GM18873 (cell line): ENCODE measurements around the gene DNAJB9.

Source experiments
- ATAC-seq: cut with Tn5 transposase; IDR thresholded peaks from one replicate; pipeline ENCODE4 v1.9.1; 2021; ENCODE audit warnings: mild to moderate bottlenecking, moderate library complexity, moderate number of reproducible peaks; ENCODE audit not compliant: unreplicated experiment, low FRiP score

Gene DNAJB9

DNA sequence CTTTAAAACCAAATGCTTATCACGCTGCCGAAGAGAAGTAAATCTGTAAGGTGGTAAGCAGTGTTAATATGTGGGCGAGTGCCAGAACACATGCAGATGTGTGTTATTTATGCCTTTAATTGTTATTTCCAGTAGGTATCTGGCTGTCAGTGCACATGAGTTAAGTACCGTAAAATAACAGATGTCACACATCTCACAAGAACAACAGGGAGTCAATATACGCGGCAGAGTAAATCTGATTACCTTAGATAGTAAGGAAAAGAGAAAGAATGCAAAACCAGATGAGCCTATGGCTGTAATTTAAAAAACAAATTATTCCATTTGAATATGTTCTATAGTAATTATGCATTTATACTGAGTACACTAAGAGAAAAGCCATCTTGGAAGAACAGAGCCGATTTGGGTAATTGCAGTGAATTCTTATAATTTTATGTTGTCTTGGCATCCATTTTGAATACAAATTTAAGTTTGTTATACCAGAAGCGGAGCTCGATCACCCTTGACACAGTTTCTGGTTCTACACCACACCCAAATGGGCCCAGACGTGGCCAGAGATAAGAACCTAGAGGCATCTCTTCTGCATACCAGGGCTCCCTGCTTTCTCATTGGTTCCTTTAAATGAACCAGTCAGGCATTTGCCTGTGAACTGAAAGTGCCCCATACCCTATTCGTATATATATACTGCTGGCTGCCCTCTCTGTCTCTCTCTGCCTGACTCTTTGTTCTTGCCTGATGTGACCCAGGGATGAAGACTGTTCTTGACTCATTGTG, 34.8 kb downstream of the DNAJB9 start:
- no peak for ATAC-seq

DNA sequence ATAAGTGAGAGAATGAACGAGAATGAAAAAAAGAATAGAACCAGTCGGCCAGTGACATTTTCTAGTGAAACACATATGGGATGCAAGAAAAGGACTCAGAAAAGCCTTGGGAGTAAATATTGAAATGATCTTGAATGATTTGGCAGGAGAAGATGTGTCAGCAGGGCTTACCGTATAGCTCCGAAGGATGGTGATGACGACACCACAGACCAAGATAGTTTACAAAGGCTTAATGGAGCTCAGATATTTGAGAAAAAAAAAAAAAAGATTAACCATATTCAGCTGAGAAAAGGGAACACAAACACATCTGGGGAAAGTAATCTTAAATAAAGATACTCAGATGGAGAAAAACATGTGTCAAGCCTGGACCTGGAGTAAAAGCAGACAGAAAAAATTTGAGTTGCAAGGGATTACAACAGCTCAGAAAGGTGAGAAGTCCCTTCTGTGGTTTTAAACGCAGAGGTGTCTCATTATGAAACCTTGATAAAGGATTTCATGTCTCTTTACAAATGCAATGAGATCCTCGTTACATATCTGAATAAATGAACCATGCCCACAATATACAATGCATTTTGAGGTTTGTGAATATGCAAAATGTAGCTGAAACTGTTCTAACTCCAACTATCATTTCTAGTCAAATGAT, 36.0 kb downstream of the DNAJB9 start:
- ATAC-seq = no peak

DNA sequence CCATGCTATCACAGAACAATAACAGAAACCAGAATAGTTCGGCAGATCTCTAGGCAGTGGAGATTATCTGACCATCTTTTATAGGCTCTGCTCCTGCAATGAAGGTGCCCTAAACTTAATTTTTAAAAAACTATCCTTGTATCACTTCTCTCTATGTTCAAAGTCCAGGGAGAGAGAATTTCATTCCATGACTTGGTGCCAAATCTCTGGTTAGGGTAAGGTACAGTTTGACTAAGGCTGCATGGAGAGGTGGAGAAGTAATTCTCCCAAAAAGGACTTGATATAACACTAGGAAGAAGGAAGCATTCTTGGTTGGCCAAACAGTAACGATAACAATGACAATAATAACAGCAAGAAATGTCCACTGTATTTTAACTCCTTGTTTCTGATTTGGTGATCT, 40.0 kb downstream of the DNAJB9 start:
- ATAC-seq = no peak

DNA sequence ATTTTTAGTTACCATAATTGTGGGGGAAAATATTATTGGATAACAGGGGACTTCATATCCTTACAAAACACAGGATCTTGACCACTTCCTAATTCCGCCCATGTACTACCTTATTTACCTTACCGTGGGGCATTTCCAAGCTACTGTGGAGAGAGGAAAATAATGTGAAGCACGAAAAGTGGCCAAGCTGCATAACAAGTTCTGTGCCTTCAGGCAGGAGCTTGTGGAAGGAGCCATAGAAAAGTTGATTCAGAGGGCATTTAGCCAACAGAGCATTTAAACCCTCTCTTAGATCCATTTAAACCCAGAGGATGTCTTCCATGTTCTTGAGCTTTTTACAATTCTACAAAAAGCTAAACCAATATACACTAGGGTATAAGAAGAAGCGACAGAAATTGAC, 41.6 kb downstream of the DNAJB9 start:
- no peak for ATAC-seq

DNA sequence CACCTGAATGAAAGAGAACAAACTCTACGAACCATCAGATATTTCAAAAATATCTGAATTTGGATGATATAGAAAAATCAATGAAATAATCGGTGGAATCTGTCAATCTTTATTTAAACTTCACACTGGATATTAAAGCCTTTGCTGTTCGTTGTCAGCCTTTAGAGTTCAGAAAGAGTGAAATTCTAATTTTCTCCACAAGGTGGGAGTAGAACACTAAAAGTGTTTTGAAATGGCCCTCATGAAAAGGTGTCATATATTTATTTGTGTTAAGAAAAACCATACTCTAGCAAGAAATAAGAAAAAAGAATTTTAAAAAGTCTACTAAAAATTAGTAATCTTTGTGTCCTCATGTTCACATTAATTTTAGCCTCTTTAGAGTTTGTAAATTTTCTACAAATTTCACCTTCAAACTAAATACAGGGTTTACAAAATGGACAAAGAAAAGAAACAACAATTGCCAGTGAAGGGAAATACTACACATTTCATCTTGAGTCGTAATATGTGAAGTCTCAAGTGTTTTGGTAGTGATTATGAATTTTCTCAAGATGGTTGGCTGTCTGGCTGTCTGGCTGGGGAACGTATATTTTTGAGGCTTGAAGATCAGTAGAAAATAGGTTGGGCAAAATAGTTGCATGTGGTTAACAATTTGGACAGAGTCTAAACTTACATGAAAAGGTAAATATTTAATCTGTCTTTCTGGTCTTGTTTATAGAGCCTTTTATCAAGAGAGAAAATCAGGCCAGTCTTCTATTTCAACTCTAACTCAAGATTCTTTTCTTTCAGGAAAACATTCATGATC, 43.7 kb downstream of the DNAJB9 start:
- ATAC-seq = no peak

DNA sequence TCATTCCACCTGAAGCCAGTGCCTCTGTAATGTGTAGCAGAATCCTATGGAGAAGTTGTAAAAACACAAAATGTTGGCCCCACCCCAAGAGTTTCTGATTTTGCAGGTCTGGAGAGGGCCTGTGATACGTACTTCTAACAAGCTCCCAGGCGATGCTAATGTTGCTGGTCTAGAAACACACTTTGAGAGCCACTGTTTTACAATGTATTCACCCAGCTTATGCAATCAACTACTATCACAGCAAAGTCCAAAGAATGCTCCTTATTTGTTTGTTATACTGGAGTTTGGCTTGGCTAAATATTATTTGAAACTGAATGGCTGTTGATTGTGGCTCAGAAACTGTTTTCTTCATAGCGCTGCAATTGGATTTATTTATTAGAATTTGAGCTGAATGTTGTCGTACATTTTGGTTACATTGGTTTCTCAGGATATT, 44.3 kb downstream of the DNAJB9 start:
- ATAC-seq = no peak

DNA sequence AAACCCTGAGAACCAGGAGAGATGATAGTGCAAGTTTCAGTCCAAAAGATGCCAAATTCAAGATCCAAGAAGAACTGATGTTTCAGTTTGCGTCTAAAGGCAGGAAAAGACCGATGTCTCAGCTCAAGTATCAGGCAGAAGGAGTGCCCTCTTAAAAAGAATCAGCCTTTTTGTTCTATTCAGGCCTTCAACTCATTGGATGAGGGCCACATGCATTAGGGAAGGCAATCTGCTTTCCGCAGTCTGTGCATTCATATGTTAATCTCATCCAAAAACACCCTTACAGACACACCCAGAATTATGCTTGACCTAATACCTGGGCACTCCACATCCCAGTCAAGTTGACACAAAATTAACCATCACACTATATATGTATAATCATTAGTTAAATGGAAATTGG, 45.2 kb downstream of the DNAJB9 start:
- ATAC-seq = no peak

DNA sequence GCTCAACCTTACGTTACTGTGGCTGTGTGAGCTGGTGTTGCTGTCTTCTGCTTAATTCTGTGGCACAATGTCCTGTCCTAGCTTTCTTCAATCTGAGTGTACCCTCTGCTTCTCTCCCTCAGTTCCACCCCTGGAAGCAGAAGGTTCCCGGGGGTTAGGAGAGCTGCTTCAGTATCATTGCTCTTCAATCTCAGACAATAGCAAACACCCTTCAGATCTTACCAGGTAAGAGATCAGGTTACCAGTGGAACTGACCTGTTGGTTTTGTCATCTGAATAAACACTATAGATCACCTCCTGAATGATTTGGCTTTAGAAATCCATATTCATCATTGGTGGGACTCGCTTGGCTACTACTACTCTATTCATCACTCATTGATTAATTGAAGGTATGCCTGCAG, 48.4 kb downstream of the DNAJB9 start:
- ATAC-seq = no peak

DNA sequence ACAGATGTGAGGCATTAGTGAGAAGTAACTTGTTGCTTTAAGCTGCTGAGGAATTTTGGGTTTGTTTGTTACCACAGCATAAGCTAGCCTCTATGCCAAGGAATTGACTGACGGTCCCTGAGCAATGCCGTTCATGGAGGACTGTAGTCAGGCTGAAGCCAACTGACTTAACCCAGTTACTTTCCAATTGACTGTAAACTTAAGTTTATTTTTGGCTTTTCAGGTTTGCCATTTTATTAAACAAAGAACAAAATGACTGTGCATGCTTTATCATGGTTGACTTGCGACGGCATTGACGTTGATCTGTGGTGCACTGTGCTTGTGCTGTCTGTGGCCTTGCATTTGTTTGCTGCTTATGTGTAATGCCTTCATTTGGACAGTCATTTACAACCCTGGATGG, 53.5 kb downstream of the DNAJB9 start:
- peak; percentile 91 for ATAC-seq
